Panc1 (cell line): ENCODE measurements around the gene TNRC6C. TPM values are rescaled to one million over a fixed set of nuclear protein-coding genes. Genes with fewer than 3 reads are reported as not detected.

Experiments used
- ATAC-seq: fragments of 200-7000 bp; cut with Tn5 transposase; 2 replicates; pipeline ENCODE4 v1.9.1; 2020; ENCODE audit warnings: mild to moderate bottlenecking, moderate library complexity
- BruUV-seq: library from RNA; stranded (reverse); fragments of 400-500 nt; replicated peaks from 2 replicates; lab custom pipeline; 2021; lab: Mats Ljungman, UMichigan
- CTCF ChIA-PET: fragments of 300-600 bp; sonication (Branson Sonifier 250); formaldehyde crosslinking; loops from one replicate; lab custom pipeline; 2022; ENCODE audit warnings: antibody characterized with exemption; lab: Charles Lee
- POLR2A ChIA-PET: fragments of 300-600 bp; sonication (Branson Sonifier 250); formaldehyde crosslinking; loops from one replicate; lab custom pipeline; 2022; ENCODE audit warnings: antibody characterized with exemption; lab: Charles Lee
- DNase-seq: peaks from one replicate; pipeline ENCODE4 v3.0.0-alpha.2; 2010; ENCODE audit warnings: low read depth, low spot score
- H3K27ac ChIP-seq: 2 replicates; pipeline ENCODE4 v1.5.1; 2011; ENCODE audit warnings: mild to moderate bottlenecking, low read length, inconsistent platforms
- H3K27me3 ChIP-seq: fragments of 200-500 bp; sonication (Bioruptor generic); 2 replicates; pipeline ENCODE4 v1.6.0; 2014; ENCODE audit warnings: low read length, inconsistent platforms; ENCODE audit not compliant: control insufficient read depth, insufficient read depth
- H3K36me3 ChIP-seq: fragments of 200-500 bp; sonication (Bioruptor generic); 2 replicates; pipeline ENCODE4 v1.5.1; 2014; ENCODE audit warnings: inconsistent platforms, mild to moderate bottlenecking, low read length, moderate library complexity; ENCODE audit not compliant: control insufficient read depth, insufficient read depth
- H3K4me1 ChIP-seq: 2 replicates; pipeline ENCODE4 v1.5.1; 2011; ENCODE audit warnings: inconsistent platforms, mild to moderate bottlenecking, low read length, moderate library complexity; ENCODE audit not compliant: control insufficient read depth, insufficient read depth
- H3K4me3 ChIP-seq, 2 experiments: 2 replicates each; pipeline ENCODE4 v1.5.1; 2011 to 2012; ENCODE audit warnings: low read depth in 2 of 2, low read length in 2 of 2, mild to moderate bottlenecking in 2 of 2, inconsistent platforms in 1 of 2, moderate library complexity in 1 of 2
- H3K9me3 ChIP-seq: fragments of 200-500 bp; sonication (Bioruptor generic); 2 replicates; pipeline ENCODE4 v1.5.1; 2014; ENCODE audit warnings: low read depth, mild to moderate bottlenecking, inconsistent platforms, low read length, moderate library complexity; ENCODE audit not compliant: control insufficient read depth, insufficient read depth
- POLR2AphosphoS5 ChIP-seq: IDR thresholded peaks from 2 replicates; pipeline ENCODE4 v1.6.1; 2012; ENCODE audit warnings: mild to moderate bottlenecking, low read depth, low read length, moderate library complexity
- SIN3A ChIP-seq: IDR thresholded peaks from 2 replicates; pipeline ENCODE4 v1.6.1; 2012; ENCODE audit warnings: low read depth, mild to moderate bottlenecking, low read length, moderate library complexity, borderline replicate concordance; ENCODE audit not compliant: insufficient read depth
- TCF7L2 ChIP-seq: IDR thresholded peaks from 2 replicates; pipeline ENCODE4 v1.6.1; 2011; ENCODE audit warnings: mild to moderate bottlenecking, low read depth, low read length, inconsistent platforms
- in situ Hi-C: cut with HindIII; loops from 2 replicates; pipeline ENCODE4 v1.10.0; 2016; ENCODE audit warnings: low sequenced_read_pairs, low pct_unique_long_range_greater_than_20kb
- intact Hi-C: fragments of 100-400 bp; cut with micrococcal nuclease; formaldehyde crosslinking; loops from one replicate; pipeline ENCODE4 v1.10.0; 2022; ENCODE audit not compliant: unreplicated experiment
- total RNA-seq: library from RNA; stranded (reverse); gene quantifications from one replicate; pipeline ENCODE4 v1.2.1, GENCODE V29; 2021; ENCODE audit not compliant: unreplicated experiment
- TF ChIP-seq, protein P1 (sequence below): fragments of 450-650 bp; IDR thresholded peaks from 2 replicates; pipeline ENCODE4 v1.5.1; 2017; ENCODE audit warnings: mild to moderate bottlenecking
- TF ChIP-seq, protein P2 (sequence below), 2 experiments: IDR thresholded peaks; 2 replicates each; pipeline ENCODE4 v1.6.1; 2011 to 2012; ENCODE audit warnings: low read depth in 2 of 2, control low read depth in 1 of 2, low read length in 1 of 2, mild to moderate bottlenecking in 1 of 2, moderate library complexity in 1 of 2; ENCODE audit not compliant: insufficient read depth in 1 of 2

Gene TNRC6C
- total RNA-seq, 1 experiment from 2014 or later: 10.1 TPM

DNA sequence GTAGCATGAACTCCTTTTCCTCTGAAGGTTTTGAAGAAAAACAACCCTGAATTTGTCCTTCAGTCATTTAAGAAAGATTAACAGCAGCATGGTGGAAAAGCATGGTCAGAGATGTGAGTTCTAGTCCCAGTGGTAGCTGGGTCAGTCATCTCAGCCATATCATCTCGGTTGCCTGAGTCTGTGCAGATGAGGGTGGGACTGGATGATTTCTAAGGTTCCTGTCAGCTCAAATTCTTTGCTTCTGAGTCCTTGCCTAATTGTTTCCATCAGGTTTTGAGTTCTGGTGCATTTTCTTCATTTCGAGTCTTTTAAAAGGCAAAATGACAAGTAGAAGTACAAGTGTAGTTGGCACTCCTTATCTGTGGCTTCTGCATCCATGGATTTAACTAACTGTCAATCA lies 63.9 kb downstream of the TNRC6C start:
- Histone ChIP-seq H3K9me3 (no peaks in the 10 kb centered on the region), H3K27me3 (no peaks in the 10 kb centered on the region), H3K4me3 (no peak overlapping the region), H3K27ac (no peak overlapping the region), H3K36me3 (no peaks in the 10 kb centered on the region), H3K4me1 (no peaks in the 10 kb centered on the region)
- TF ChIP-seq POLR2AphosphoS5: no peak
- TF ChIP-seq SIN3A: no peak
- TF ChIP-seq, protein P1, sequence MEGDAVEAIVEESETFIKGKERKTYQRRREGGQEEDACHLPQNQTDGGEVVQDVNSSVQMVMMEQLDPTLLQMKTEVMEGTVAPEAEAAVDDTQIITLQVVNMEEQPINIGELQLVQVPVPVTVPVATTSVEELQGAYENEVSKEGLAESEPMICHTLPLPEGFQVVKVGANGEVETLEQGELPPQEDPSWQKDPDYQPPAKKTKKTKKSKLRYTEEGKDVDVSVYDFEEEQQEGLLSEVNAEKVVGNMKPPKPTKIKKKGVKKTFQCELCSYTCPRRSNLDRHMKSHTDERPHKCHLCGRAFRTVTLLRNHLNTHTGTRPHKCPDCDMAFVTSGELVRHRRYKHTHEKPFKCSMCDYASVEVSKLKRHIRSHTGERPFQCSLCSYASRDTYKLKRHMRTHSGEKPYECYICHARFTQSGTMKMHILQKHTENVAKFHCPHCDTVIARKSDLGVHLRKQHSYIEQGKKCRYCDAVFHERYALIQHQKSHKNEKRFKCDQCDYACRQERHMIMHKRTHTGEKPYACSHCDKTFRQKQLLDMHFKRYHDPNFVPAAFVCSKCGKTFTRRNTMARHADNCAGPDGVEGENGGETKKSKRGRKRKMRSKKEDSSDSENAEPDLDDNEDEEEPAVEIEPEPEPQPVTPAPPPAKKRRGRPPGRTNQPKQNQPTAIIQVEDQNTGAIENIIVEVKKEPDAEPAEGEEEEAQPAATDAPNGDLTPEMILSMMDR: no peak
- TF ChIP-seq, protein P2, sequence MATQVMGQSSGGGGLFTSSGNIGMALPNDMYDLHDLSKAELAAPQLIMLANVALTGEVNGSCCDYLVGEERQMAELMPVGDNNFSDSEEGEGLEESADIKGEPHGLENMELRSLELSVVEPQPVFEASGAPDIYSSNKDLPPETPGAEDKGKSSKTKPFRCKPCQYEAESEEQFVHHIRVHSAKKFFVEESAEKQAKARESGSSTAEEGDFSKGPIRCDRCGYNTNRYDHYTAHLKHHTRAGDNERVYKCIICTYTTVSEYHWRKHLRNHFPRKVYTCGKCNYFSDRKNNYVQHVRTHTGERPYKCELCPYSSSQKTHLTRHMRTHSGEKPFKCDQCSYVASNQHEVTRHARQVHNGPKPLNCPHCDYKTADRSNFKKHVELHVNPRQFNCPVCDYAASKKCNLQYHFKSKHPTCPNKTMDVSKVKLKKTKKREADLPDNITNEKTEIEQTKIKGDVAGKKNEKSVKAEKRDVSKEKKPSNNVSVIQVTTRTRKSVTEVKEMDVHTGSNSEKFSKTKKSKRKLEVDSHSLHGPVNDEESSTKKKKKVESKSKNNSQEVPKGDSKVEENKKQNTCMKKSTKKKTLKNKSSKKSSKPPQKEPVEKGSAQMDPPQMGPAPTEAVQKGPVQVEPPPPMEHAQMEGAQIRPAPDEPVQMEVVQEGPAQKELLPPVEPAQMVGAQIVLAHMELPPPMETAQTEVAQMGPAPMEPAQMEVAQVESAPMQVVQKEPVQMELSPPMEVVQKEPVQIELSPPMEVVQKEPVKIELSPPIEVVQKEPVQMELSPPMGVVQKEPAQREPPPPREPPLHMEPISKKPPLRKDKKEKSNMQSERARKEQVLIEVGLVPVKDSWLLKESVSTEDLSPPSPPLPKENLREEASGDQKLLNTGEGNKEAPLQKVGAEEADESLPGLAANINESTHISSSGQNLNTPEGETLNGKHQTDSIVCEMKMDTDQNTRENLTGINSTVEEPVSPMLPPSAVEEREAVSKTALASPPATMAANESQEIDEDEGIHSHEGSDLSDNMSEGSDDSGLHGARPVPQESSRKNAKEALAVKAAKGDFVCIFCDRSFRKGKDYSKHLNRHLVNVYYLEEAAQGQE (IDR thresholded peaks at IDR 0.05; ENCODE audit: insufficient read depth in 1 of 2, low read depth in 2 of 2, low read length in 1 of 2): no peak
- TF ChIP-seq TCF7L2: no peak
- ChIA-PET CTCF (interaction anchor here (0.6 kb wide), 1 partner anchor 106 kb away, joined by 3 read pairs; the partner anchor contains the start of gene TMC6), POLR2A (no interaction called here)
- BruUV-seq: no TSS peak
- intact Hi-C loops: no loop called here
- DNase-seq: no peak
- in situ Hi-C loops: no loop called here
- no peak for ATAC-seq

DNA sequence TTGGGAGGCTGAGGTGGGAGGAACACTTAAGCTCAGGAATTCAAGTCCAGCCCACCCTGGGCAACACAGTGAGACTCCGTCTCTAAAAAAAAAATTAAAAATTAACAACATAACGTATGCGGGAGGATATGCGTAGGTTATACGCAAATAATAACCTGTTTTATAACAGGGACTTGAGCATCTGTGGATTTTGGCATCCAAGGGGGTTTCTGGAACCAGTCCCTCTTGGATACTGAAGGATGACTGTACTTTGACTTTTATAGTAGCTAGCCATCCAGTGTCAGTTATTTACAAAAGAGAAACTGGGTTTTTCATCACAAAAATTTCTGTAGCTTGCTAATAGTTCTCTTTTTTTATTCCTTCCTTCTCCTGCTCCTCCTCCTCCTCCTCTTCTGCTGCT lies 64.5 kb downstream of the TNRC6C start:
- Histone ChIP-seq H3K36me3 (no peaks in the 10 kb centered on the region), H3K27me3 (no peaks in the 10 kb centered on the region), H3K4me3 (no peak overlapping the region), H3K9me3 (no peaks in the 10 kb centered on the region), H3K27ac (no peak overlapping the region), H3K4me1 (no peaks in the 10 kb centered on the region)
- intact Hi-C loops: no loop called here
- TF ChIP-seq, protein P2 (IDR thresholded peaks at IDR 0.05; ENCODE audit: insufficient read depth in 1 of 2, low read depth in 2 of 2, low read length in 1 of 2): no peak
- TF ChIP-seq POLR2AphosphoS5: no peak
- TF ChIP-seq SIN3A: no peak
- TF ChIP-seq, protein P1: no peak
- no peak for TF ChIP-seq TCF7L2
- POLR2A ChIA-PET: no interaction called here
- DNase-seq: no peak
- in situ Hi-C loops: no loop called here
- no TSS peak for BruUV-seq
- CTCF ChIA-PET: interaction anchor here (1.0 kb wide), 1 partner anchor 9 kb away, joined by 4 read pairs; no protein-coding TSS in a partner anchor
- ATAC-seq: no peak
